Osteoblast (primary cell): ENCODE measurements around the gene SEMA3F. TPM values are rescaled to one million over a fixed set of nuclear protein-coding genes. Genes with fewer than 3 reads are reported as not detected.
A peak's percentile ranks its signal among the peaks of the same experiment; 100 is the strongest.

ENCODE experiments used
- DNase-seq: peaks from one replicate; pipeline ENCODE4 v3.0.0; 2011; ENCODE audit warnings: low spot score, mixed read lengths; ENCODE audit not compliant: insufficient read length; ENCODE audit errors: missing footprints
- H2AFZ ChIP-seq: 2 replicates; pipeline ENCODE4 v1.6.0; 2011; ENCODE audit warnings: mild to moderate bottlenecking, low read length
- H3K27ac ChIP-seq: 2 replicates; pipeline ENCODE4 v1.5.1; 2011; ENCODE audit warnings: mild to moderate bottlenecking, low read depth, low read length, moderate library complexity
- H3K27me3 ChIP-seq: 2 replicates; pipeline ENCODE4 v1.6.0; 2012; ENCODE audit warnings: mild to moderate bottlenecking, control low read depth, inconsistent platforms, low read length, moderate library complexity; ENCODE audit not compliant: insufficient read depth
- H3K36me3 ChIP-seq: 2 replicates; pipeline ENCODE4 v1.5.1; 2011; ENCODE audit warnings: mild to moderate bottlenecking, low read length, control low read depth, moderate library complexity; ENCODE audit not compliant: insufficient read depth
- H3K4me1 ChIP-seq: 2 replicates; pipeline ENCODE4 v1.5.1; 2011; ENCODE audit warnings: mild to moderate bottlenecking, low read length, control low read depth, moderate library complexity; ENCODE audit not compliant: insufficient read depth
- H3K4me2 ChIP-seq: 2 replicates; pipeline ENCODE4 v1.6.0; 2011; ENCODE audit warnings: mild to moderate bottlenecking, low read length; ENCODE audit not compliant: insufficient read depth
- H3K4me3 ChIP-seq: fragments of 200-600 bp; sonication (generic); 3 replicates; pipeline ENCODE4 v1.5.1; 2012; ENCODE audit warnings: mild to moderate bottlenecking, low read length, inconsistent platforms; ENCODE audit not compliant: insufficient read depth
- H3K79me2 ChIP-seq: 2 replicates; pipeline ENCODE4 v1.6.0; 2012; ENCODE audit warnings: mild to moderate bottlenecking, low read length, control low read depth, inconsistent platforms; ENCODE audit not compliant: insufficient read depth
- H3K9me3 ChIP-seq: 2 replicates; pipeline ENCODE4 v1.5.1; 2011; ENCODE audit warnings: low read depth, low read length, control low read depth
- H4K20me1 ChIP-seq: 2 replicates; pipeline ENCODE4 v1.6.0; 2012; ENCODE audit warnings: mild to moderate bottlenecking, low read length, control low read depth; ENCODE audit not compliant: insufficient read depth
- total RNA-seq: library from RNA; depleted of rRNA; stranded (reverse); fragments of >200 nt; gene quantifications from 2 replicates; pipeline ENCODE4 v1.2.3, GENCODE V29; 2012
- TF ChIP-seq, protein P1 (sequence below): IDR thresholded peaks from 2 replicates; pipeline ENCODE4 v1.5.1; 2011; ENCODE audit warnings: mild to moderate bottlenecking, low read depth, low read length, moderate library complexity; ENCODE audit errors: extremely low read depth

Gene SEMA3F
- total RNA-seq, 1 donor, result 5.1 TPM

DNA sequence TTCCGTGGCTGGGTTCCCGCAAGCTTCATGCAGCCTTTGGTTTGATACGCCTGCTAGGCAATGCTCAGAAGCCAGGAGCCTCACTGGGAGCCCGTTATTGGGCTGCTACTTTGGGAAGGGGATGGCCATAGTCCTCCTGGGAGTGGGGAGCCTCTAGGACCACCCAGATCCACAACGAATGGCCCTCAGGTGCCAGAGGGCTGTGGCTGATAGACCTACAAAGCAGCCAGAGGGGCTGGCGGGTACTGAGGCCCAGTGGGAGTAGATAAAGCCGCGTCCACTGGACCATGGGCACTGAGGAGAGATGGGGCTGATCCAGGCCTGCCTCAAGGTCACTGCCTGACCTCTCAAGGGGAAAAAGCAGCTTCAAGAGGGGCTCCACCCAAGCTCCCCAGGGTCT lies 37.0 kb downstream of the SEMA3F start:
- Histone ChIP-seq H3K4me1 (peaks cover 4% of the 10 kb centered on the region), H3K27ac (no peak overlapping the region), H3K9me3 (no peaks in the 10 kb centered on the region), H3K4me2 (no peak overlapping the region), H4K20me1 (peaks cover 4% of the 10 kb centered on the region), H3K4me3 (no peak overlapping the region), H3K79me2 (no peaks in the 10 kb centered on the region), H3K36me3 (no peaks in the 10 kb centered on the region), H3K27me3 (peaks cover 22% of the 10 kb centered on the region), H2AFZ (no peak overlapping the region)
- DNase-seq, result no peak
- TF ChIP-seq, protein P1, sequence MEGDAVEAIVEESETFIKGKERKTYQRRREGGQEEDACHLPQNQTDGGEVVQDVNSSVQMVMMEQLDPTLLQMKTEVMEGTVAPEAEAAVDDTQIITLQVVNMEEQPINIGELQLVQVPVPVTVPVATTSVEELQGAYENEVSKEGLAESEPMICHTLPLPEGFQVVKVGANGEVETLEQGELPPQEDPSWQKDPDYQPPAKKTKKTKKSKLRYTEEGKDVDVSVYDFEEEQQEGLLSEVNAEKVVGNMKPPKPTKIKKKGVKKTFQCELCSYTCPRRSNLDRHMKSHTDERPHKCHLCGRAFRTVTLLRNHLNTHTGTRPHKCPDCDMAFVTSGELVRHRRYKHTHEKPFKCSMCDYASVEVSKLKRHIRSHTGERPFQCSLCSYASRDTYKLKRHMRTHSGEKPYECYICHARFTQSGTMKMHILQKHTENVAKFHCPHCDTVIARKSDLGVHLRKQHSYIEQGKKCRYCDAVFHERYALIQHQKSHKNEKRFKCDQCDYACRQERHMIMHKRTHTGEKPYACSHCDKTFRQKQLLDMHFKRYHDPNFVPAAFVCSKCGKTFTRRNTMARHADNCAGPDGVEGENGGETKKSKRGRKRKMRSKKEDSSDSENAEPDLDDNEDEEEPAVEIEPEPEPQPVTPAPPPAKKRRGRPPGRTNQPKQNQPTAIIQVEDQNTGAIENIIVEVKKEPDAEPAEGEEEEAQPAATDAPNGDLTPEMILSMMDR, result no peak

DNA sequence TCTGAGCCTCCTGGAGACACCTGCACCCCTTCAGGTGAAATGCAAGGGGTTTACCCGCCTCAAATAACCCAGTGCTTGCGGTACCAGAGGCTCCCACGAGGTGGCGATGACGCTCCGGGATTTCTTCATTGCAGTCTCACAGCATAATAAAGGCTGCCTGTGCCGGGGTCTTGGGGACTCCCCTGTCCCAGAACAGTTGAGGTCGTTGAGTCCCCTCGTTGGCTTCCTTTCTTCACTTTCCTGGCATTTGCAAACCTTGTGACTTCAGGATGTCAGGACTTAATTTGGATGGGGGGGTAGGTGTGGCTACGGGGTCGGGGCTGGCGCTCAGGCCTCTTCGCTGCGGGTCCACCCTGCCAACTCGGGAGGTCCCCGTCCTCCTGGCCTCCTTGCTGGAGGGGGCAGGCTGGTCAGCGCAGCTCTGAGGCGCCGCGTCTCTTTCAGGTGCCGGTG lies 37.6 kb downstream of the SEMA3F start:
- Histone ChIP-seq H3K4me2 (no peak overlapping the region), H3K27ac (no peak overlapping the region), H3K27me3 (peaks cover 27% of the 10 kb centered on the region), H2AFZ (no peak overlapping the region), H4K20me1 (peaks cover 4% of the 10 kb centered on the region), H3K4me1 (peaks cover 4% of the 10 kb centered on the region), H3K36me3 (no peaks in the 10 kb centered on the region), H3K9me3 (no peaks in the 10 kb centered on the region), H3K4me3 (no peak overlapping the region), H3K79me2 (no peaks in the 10 kb centered on the region)
- TF ChIP-seq, protein P1, result peak; percentile 96
- DNase-seq, result peak; percentile 98

DNA sequence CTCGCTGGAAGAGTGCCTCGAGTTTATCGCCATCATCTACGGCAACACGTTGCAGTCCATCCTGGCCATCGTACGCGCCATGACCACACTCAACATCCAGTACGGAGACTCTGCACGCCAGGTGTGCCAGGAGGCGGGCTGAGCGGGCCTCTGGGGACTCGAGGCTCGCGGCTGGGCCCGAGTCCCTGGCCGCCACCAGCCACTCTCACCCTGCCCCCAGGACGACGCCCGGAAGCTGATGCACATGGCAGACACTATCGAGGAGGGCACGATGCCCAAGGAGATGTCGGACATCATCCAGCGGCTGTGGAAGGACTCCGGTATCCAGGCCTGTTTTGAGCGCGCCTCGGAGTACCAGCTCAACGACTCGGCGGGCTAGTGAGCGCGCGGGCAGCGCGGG lies 38.2 kb downstream of the SEMA3F start:
- Histone ChIP-seq H2AFZ (no peak overlapping the region), H3K4me3 (no peak overlapping the region), H3K36me3 (no peaks in the 10 kb centered on the region), H3K79me2 (no peaks in the 10 kb centered on the region), H4K20me1 (peaks cover 4% of the 10 kb centered on the region), H3K27ac (no peak overlapping the region), H3K4me2 (no peak overlapping the region), H3K4me1 (peaks cover 4% of the 10 kb centered on the region), H3K27me3 (peaks cover 27% of the 10 kb centered on the region), H3K9me3 (no peaks in the 10 kb centered on the region)
- TF ChIP-seq, protein P1, result no peak
- DNase-seq, result no peak

DNA sequence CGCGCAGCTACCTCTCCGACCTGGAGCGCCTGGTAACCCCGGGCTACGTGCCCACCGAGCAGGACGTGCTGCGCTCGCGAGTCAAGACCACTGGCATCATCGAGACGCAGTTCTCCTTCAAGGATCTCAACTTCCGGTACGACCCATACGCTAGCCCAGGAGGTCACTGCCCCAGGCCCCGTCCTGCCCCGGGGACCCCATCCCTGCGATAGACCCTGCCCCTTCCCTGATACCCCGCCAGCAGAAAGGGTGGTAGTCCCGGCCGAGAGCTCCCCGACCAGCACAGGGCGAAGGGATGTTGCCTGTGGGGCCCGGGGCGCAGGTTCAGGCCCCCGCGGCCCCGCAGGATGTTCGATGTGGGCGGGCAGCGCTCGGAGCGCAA lies 38.6 kb downstream of the SEMA3F start:
- Histone ChIP-seq H3K27ac (no peak overlapping the region), H3K4me2 (no peak overlapping the region), H3K27me3 (peaks cover 27% of the 10 kb centered on the region), H4K20me1 (peaks cover 4% of the 10 kb centered on the region), H2AFZ (no peak overlapping the region), H3K79me2 (no peaks in the 10 kb centered on the region), H3K4me1 (peaks cover 4% of the 10 kb centered on the region), H3K36me3 (no peaks in the 10 kb centered on the region), H3K9me3 (no peaks in the 10 kb centered on the region), H3K4me3 (no peak overlapping the region)
- no peak for DNase-seq
- TF ChIP-seq, protein P1, result no peak
